HEK293 (cell line): ENCODE measurements around the gene LIN7A.

Source experiments
- CTCF ChIA-PET: fragments of 350-600 bp; formaldehyde crosslinking; extraction: SDS; loops from one replicate; lab custom pipeline; 2021; ENCODE audit warnings: antibody characterized with exemption; lab: Yijun Ruan, JAX
- POLR2A ChIA-PET: fragments of 300-600 bp; formaldehyde crosslinking; extraction: SDS; loops from one replicate; lab custom pipeline; 2020; ENCODE audit warnings: antibody characterized with exemption, inconsistent platforms; lab: Yijun Ruan, JAX
- H3K27ac ChIP-seq: fragments of 200-500 bp; sonication (Bioruptor generic); 2 replicates; pipeline ENCODE4 v1.5.1; 2014; ENCODE audit warnings: low read depth, low read length, control low read depth, inconsistent platforms; ENCODE audit errors: extremely low read depth
- H3K36me3 ChIP-seq, 2 experiments: fragments of 200-500 bp in 1 of 2; sonication (Bioruptor generic) in 1 of 2; 1 replicate in 1 of 2; 2 replicates in 1 of 2; pipeline ENCODE4 v1.5.1; 2014 to 2017; ENCODE audit warnings: inconsistent platforms in 2 of 2, low read length in 2 of 2; ENCODE audit not compliant: control insufficient read depth in 2 of 2, insufficient read depth in 1 of 2
- H3K4me1 ChIP-seq: fragments of 200-500 bp; sonication (Bioruptor generic); 2 replicates; pipeline ENCODE4 v1.5.1; 2014; ENCODE audit warnings: mild to moderate bottlenecking, low read length, inconsistent platforms; ENCODE audit not compliant: control insufficient read depth, insufficient read depth
- H3K4me3 ChIP-seq: 2 replicates; pipeline ENCODE4 v1.5.1; 2011; ENCODE audit warnings: low read depth, mild to moderate bottlenecking, control low read depth, low read length, moderate library complexity
- H3K9me3 ChIP-seq: fragments of 200-500 bp; sonication (Bioruptor generic); 2 replicates; pipeline ENCODE4 v1.5.1; 2014; ENCODE audit warnings: low read depth, low read length, inconsistent platforms; ENCODE audit not compliant: control insufficient read depth, insufficient read depth
- GFI1B ChIP-seq: fragments of 450-650 bp; formaldehyde crosslinking; IDR thresholded peaks from 2 replicates; pipeline ENCODE4 v1.5.1; 2016; ENCODE audit warnings: missing biosample characterization, missing genetic modification characterization
- PRDM1 ChIP-seq: fragments of 450-650 bp; formaldehyde crosslinking; IDR thresholded peaks from 2 replicates; pipeline ENCODE4; 2016; ENCODE audit warnings: missing biosample characterization, missing genetic modification characterization
- SETDB1 ChIP-seq: IDR thresholded peaks from one replicate; pipeline ENCODE4 v1.6.1; 2017; ENCODE audit warnings: mild to moderate bottlenecking, low read length, moderate library complexity, mixed read lengths; ENCODE audit not compliant: insufficient read length
- TRIM28 ChIP-seq: IDR thresholded peaks from 2 replicates; pipeline ENCODE4 v1.6.1; 2011; ENCODE audit warnings: low read length, control low read depth, borderline replicate concordance
- WT1 ChIP-seq: fragments of 450-650 bp; formaldehyde crosslinking; IDR thresholded peaks from 2 replicates; pipeline ENCODE4 v1.5.1; 2016; ENCODE audit warnings: missing biosample characterization, missing genetic modification characterization
- ZBTB8A ChIP-seq: fragments of 450-650 bp; formaldehyde crosslinking; IDR thresholded peaks from 2 replicates; pipeline ENCODE4 v1.5.1; 2016; ENCODE audit warnings: missing biosample characterization, missing genetic modification characterization
- ZEB2 ChIP-seq: fragments of 450-650 bp; formaldehyde crosslinking; IDR thresholded peaks from 2 replicates; pipeline ENCODE4 v1.5.1; 2016; ENCODE audit warnings: missing biosample characterization, missing genetic modification characterization
- ZIC2 ChIP-seq: fragments of 450-650 bp; formaldehyde crosslinking; IDR thresholded peaks from 2 replicates; pipeline ENCODE4 v1.5.1; 2016; ENCODE audit warnings: missing biosample characterization, missing genetic modification characterization
- ZNF211 ChIP-seq: fragments of 450-650 bp; formaldehyde crosslinking; IDR thresholded peaks from 2 replicates; pipeline ENCODE4 v1.5.1; 2016; ENCODE audit warnings: low read depth, missing biosample characterization, missing genetic modification characterization
- ZNF223 ChIP-seq: fragments of 450-650 bp; formaldehyde crosslinking; IDR thresholded peaks from 2 replicates; pipeline ENCODE4 v1.5.1; 2016; ENCODE audit warnings: missing biosample characterization, missing genetic modification characterization
- ZNF768 ChIP-seq: fragments of 450-650 bp; formaldehyde crosslinking; IDR thresholded peaks from 2 replicates; pipeline ENCODE4 v1.5.1; 2018; ENCODE audit warnings: missing biosample characterization, mild to moderate bottlenecking, missing genetic modification characterization
- ZNF776 ChIP-seq: fragments of 450-650 bp; formaldehyde crosslinking; IDR thresholded peaks from 2 replicates; pipeline ENCODE4 v1.5.0; 2017; ENCODE audit warnings: missing biosample characterization, missing genetic modification characterization, borderline replicate concordance
- TF ChIP-seq, protein P1 (sequence below): fragments of 450-650 bp; formaldehyde crosslinking; IDR thresholded peaks from 2 replicates; pipeline ENCODE4 v1.5.1; 2016; ENCODE audit warnings: missing biosample characterization, missing genetic modification characterization
- TF ChIP-seq, protein P2 (sequence below): fragments of 450-650 bp; formaldehyde crosslinking; IDR thresholded peaks from 2 replicates; pipeline ENCODE4 v1.5.1; 2016; ENCODE audit warnings: missing biosample characterization, missing genetic modification characterization

Gene LIN7A

DNA sequence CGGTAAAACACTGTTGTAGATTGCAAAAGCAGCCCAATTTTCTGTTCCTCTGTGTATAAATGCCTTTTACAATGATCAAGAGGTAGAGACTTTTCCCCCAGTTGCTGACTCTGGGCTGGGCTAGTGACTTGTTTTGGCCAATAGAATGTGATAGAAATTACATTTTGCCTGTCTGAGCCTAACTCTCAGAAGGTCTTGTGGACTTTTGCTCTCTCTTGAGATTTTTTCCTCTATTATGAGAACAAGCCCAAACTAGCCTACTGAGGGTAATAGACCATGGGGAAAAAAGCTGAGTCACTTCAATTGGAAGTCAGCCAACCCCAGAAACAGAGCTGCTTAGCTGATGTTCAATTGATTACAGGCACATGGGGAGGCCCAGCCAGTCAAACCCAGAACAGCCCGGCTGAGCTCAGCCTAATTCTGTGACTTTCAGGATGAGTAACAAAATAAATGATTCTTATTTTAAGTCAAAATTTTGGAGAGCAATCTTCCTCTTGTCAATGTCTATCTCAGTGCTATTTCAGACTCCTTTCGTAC, 159.7 kb downstream of the LIN7A start (continued):
- TF ChIP-seq, protein P1, sequence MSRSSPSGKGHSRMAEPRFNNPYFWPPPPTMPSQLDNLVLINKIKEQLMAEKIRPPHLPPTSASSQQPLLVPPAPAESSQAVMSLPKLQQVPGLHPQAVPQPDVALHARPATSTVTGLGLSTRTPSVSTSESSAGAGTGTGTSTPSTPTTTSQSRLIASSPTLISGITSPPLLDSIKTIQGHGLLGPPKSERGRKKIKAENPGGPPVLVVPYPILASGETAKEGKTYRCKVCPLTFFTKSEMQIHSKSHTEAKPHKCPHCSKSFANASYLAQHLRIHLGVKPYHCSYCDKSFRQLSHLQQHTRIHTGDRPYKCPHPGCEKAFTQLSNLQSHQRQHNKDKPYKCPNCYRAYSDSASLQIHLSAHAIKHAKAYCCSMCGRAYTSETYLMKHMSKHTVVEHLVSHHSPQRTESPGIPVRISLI = no peak
- TF ChIP-seq ZNF223 (tag by site-specific recombination) (no peak), ZBTB8A (tag by site-specific recombination) (peak; percentile 60), ZNF776 (tag by site-specific recombination) (no peak), TRIM28 (peak; percentile 95), ZEB2 (tag by site-specific recombination) (0 out of 2 replicates have a peak, but pooled peaks have one; percentile 19)
- TF ChIP-seq, protein P2, sequence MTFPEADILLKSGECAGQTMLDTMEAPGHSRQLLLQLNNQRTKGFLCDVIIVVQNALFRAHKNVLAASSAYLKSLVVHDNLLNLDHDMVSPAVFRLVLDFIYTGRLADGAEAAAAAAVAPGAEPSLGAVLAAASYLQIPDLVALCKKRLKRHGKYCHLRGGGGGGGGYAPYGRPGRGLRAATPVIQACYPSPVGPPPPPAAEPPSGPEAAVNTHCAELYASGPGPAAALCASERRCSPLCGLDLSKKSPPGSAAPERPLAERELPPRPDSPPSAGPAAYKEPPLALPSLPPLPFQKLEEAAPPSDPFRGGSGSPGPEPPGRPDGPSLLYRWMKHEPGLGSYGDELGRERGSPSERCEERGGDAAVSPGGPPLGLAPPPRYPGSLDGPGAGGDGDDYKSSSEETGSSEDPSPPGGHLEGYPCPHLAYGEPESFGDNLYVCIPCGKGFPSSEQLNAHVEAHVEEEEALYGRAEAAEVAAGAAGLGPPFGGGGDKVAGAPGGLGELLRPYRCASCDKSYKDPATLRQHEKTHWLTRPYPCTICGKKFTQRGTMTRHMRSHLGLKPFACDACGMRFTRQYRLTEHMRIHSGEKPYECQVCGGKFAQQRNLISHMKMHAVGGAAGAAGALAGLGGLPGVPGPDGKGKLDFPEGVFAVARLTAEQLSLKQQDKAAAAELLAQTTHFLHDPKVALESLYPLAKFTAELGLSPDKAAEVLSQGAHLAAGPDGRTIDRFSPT (tag by site-specific recombination) = no peak

DNA sequence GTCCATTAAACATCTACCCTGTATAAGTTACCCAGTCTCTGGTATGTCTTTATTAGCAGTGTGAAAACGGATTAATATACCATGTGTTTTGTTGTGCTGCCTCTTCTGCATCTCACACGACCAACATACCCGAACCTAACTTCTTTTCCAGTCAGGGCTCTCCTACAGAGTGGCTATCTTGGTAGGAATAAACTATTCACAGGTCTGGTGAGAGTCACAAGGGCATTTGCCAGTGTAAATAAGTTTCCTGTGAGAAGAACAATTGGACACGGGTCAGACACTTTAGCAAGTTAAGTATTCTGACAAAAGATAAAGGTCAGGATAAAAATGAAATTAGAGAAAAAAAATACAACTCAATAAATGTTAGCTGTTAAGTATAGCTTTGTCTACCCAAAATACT, 160.1 kb downstream of the LIN7A start:
- TF ChIP-seq SETDB1 (peak; percentile 14), PRDM1 (no peak)
- TF ChIP-seq, all 188 proteins: peak for 1
- peak overlapping the region; percentile 57; the same call in 1 of the 2 replicates for H3K27ac ChIP-seq
- no peaks in the 10 kb centered on the region for H3K36me3 ChIP-seq
- H3K9me3 ChIP-seq = no peaks in the 10 kb centered on the region
- H3K4me3 ChIP-seq = no peak overlapping the region
- CTCF ChIA-PET = interaction anchor here (0.7 to 1.6 kb wide), 3 partner anchors 15 to 1090 kb away, joined by 3 to 4 read pairs (median 3); no protein-coding TSS in a partner anchor
- POLR2A ChIA-PET = no interaction called here
- no peaks in the 10 kb centered on the region; the same call in 1 of the 2 replicates for H3K4me1 ChIP-seq

DNA sequence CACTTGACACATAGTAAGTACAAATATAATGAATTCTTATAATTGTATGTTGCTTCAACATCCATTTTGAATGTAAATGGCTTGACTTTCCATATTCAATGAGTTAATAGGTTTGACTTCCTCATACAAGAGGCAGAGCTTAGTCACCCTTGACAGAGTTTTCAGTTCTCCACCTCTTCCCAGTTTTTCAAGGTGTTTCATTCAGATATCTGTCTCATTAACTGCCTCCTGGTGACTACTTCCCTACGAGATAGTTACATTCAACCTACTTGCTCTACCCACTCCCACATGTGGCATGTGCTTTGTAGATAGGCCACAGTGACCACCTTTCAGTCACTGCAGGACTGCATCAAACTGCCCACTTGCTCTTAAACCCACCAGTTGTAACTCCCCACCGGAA, 161.0 kb downstream of the LIN7A start:
- ChIA-PET POLR2A (no interaction called here), CTCF (interaction anchor here (0.7 kb wide), 1 partner anchor 78 kb away, joined by 3 read pairs; no protein-coding TSS in a partner anchor)
- H3K4me3 ChIP-seq = no peak overlapping the region
- H3K4me1 ChIP-seq = no peaks in the 10 kb centered on the region; the same call in 1 of the 2 replicates
- H3K27ac ChIP-seq = no peak overlapping the region
- H3K9me3 ChIP-seq = no peaks in the 10 kb centered on the region
- TF ChIP-seq ZNF211 (tag by site-specific recombination) (no peak), ZIC2 (tag by site-specific recombination) (no peak), ZNF768 (tag by site-specific recombination) (no peak), GFI1B (no peak)
- no peaks in the 10 kb centered on the region for H3K36me3 ChIP-seq

DNA sequence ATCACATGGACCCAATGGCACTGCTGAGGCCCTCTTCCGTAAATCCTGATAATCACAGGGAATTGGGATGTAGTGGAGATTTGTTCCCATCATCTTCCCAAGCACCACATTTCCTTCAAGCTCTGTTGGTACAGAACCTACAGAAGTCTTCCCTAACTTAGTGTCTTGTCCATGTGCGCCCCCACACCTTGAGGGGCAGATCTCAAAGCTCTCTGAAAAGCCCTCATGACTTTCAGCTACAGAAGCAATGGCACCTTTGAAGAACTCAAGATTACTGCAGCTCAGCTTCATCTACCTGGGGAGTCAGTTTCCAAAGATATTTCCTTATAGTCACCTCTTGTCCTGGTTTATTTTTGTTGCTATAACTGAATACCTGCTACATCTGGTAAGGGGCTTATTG, 166.8 kb downstream of the LIN7A start:
- Histone ChIP-seq H3K4me3 (no peak overlapping the region), H3K36me3 (no peaks in the 10 kb centered on the region), H3K9me3 (no peaks in the 10 kb centered on the region), H3K27ac (no peak overlapping the region), H3K4me1 (no peaks in the 10 kb centered on the region)
- no peak for TF ChIP-seq WT1 (tag by site-specific recombination)
- POLR2A ChIA-PET = no interaction called here
- CTCF ChIA-PET = interaction anchor here (0.5 kb wide), 1 partner anchor 45 kb away, joined by 3 read pairs; no protein-coding TSS in a partner anchor
